Right lobe of liver (tissue), 6 donors: ENCODE measurements around the gene PLXNA4. TPM values are rescaled to one million over a fixed set of nuclear protein-coding genes. Genes with fewer than 3 reads are reported as not detected.

ENCODE experiments used
- ATAC-seq, 4 donors: fragments of 200-7000 bp; cut with Tn5 transposase; one replicate each; pipeline ENCODE4 v1.9.1; 2020; ENCODE audit warnings: mild to moderate bottlenecking in 4 of 4, moderate library complexity in 4 of 4
- DNase-seq, 3 donors: peaks; one replicate each; pipeline ENCODE4 v3.0.0-alpha.2; 2020
- H3K27ac ChIP-seq, 3 donors: fragments of 200-600 bp; one replicate each; pipeline ENCODE4 v1.8.0; 2022
- H3K27me3 ChIP-seq, 2 donors: fragments of 200-600 bp; one replicate each; pipeline ENCODE4 v1.8.0; 2022
- H3K36me3 ChIP-seq, 4 donors: fragments of 200-600 bp; sonication (generic) in 1 of 4; one replicate each; pipeline versions ENCODE4 v1.5.1 to v1.8.0; 2017 to 2022; ENCODE audit warnings: control low read depth in 1 of 4
- H3K4me1 ChIP-seq, 4 donors: fragments of 200-600 bp; sonication (generic) in 1 of 4; one replicate each; pipeline versions ENCODE4 v1.5.1 to v1.8.0; 2017 to 2022; ENCODE audit warnings: control low read depth in 1 of 4
- H3K4me3 ChIP-seq, 3 donors: fragments of 200-600 bp; one replicate each; pipeline ENCODE4 v1.8.0; 2022
- H3K9me3 ChIP-seq, 4 donors: fragments of 200-600 bp; sonication (generic) in 1 of 4; one replicate each; pipeline versions ENCODE4 v1.5.1 to v1.8.0; 2017 to 2022; ENCODE audit warnings: control low read depth in 1 of 4
- POLR2A ChIP-seq: fragments of 450-650 bp; IDR thresholded peaks from one replicate; pipeline ENCODE4 v1.6.1; 2017; ENCODE audit warnings: antibody characterized with exemption, mild to moderate bottlenecking
- WGBS: methylation state at CpG from one replicate; pipeline ENCODE4 v1.1.6; 2018; ENCODE audit warnings: low coverage, low lambda C conversion rate; ENCODE audit not compliant: insufficient coverage; ENCODE audit errors: missing lambda C conversion rate; 5-methylcytosine and 5-hydroxymethylcytosine counted together
- intact Hi-C, 2 donors: fragments of 100-400 bp; cut with DNase I; formaldehyde crosslinking; loops; one replicate each; pipeline versions ENCODE4 v1.11.2 to v1.14.1; 2022
- total RNA-seq, 6 experiments: library from RNA; depleted of rRNA in 2 of 6; stranded (reverse); fragments of >200 nt in 2 of 6; fragmentation: NEBNext Ultra II Directional in 3 of 6; extraction: Animal tissue kit (Norgen Biotek cat#: 25700) in 3 of 6; gene quantifications; one replicate each; pipeline versions ENCODE4 v1.1.0 to v1.2.4, GENCODE V29; 2016 to 2023
- TF ChIP-seq, protein P1 (sequence below), 4 donors: fragments of 200-600 bp in 3 of 4; fragments of 450-650 bp in 1 of 4; IDR thresholded peaks; one replicate each; pipeline versions ENCODE4 v1.5.1 to v1.8.0; 2016 to 2022; ENCODE audit warnings: antibody characterized with exemption in 4 of 4, mild to moderate bottlenecking in 2 of 4
- donor health status: DM: no; HTN: yes; CAD: no.
- donor health status: DM: no; HTN: no; CAD: no.
- donor health status: DM: no; HTN: no; CAD: no.
- donor health status: DM: no; HTN: yes; CAD: no.
- donor health status: DM: no; HTN: yes; CAD: no.

Gene PLXNA4
- total RNA-seq, 6 experiments from 2014 or later: 0.17 to 0.90 (median 0.30) TPM

DNA sequence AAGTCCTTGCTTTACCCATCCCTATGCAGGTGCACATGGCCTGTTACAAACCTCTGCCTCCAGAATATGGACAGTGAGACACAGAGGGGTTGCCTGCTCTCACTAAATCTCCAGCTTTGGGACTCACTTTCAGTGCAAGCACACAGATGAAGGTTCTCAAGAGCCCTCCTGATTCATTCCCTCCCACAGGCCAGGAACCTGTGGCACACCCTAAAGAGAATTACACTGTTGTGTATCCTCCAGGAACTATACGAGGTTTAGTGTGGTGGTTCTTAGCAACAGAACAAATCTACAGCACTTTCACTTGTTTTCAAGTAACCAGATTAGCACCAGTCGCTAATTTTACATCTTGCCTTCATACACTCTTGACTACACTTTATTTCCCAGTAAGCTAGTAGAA lies 192.3 kb downstream of the PLXNA4 start:
- DNase-seq (no peak), ATAC-seq (no peak)
- Histone ChIP-seq H3K27ac (no peak overlapping the region), H3K4me1 (peaks cover 0 to 12% (median 0%) of the 10 kb centered on the region in 4 donors), H3K36me3 (no peaks in the 10 kb centered on the region), H3K27me3 (no peaks in the 10 kb centered on the region), H3K4me3 (no peak overlapping the region), H3K9me3 (no peaks in the 10 kb centered on the region)
- intact Hi-C loops: no loop called here
- 56% methylated on average over 2 of the region's 2 CpGs for WGBS
- TF ChIP-seq, protein P1, sequence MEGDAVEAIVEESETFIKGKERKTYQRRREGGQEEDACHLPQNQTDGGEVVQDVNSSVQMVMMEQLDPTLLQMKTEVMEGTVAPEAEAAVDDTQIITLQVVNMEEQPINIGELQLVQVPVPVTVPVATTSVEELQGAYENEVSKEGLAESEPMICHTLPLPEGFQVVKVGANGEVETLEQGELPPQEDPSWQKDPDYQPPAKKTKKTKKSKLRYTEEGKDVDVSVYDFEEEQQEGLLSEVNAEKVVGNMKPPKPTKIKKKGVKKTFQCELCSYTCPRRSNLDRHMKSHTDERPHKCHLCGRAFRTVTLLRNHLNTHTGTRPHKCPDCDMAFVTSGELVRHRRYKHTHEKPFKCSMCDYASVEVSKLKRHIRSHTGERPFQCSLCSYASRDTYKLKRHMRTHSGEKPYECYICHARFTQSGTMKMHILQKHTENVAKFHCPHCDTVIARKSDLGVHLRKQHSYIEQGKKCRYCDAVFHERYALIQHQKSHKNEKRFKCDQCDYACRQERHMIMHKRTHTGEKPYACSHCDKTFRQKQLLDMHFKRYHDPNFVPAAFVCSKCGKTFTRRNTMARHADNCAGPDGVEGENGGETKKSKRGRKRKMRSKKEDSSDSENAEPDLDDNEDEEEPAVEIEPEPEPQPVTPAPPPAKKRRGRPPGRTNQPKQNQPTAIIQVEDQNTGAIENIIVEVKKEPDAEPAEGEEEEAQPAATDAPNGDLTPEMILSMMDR (IDR thresholded peaks at IDR 0.05): no peak
- no peak for TF ChIP-seq POLR2A

- Histone ChIP-seq H3K36me3 (no peaks in the 10 kb centered on the region), H3K9me3 (no peaks in the 10 kb centered on the region), H3K4me3 (no peak overlapping the region), H3K27ac (no peak overlapping the region), H3K27me3 (no peaks in the 10 kb centered on the region), H3K4me1 (peaks cover 0 to 13% (median 0%) of the 10 kb centered on the region in 4 donors)
- intact Hi-C loops: no loop called here
- ATAC-seq (peak; percentile 47 to 81 (median 68)), DNase-seq (no peak)
- TF ChIP-seq, protein P1 (IDR thresholded peaks at IDR 0.05): no peak
- no peak for TF ChIP-seq POLR2A
- 24% methylated on average over 9 of the region's 9 CpGs for WGBS
These were observed 194.4 kb downstream of the PLXNA4 start for GRCh38 chr7:132381742-132382472.

- H3K27ac ChIP-seq: no peak overlapping the region
- H3K4me1 ChIP-seq: peaks cover 0 to 20% (median 0%) of the 10 kb centered on the region in 4 donors
- intact Hi-C loops: no loop called here
- H3K36me3 ChIP-seq: no peaks in the 10 kb centered on the region
- TF ChIP-seq, protein P1 (IDR thresholded peaks at IDR 0.05): peak in 1 of 4 donors; percentile 14
- TF ChIP-seq POLR2A: no peak
- WGBS: 24% methylated on average over 3 of the region's 3 CpGs
- H3K4me3 ChIP-seq: no peak overlapping the region
- no peaks in the 10 kb centered on the region for H3K27me3 ChIP-seq
- peak; percentile 49 to 73 (median 66) for ATAC-seq
- no peak for DNase-seq
- no peaks in the 10 kb centered on the region for H3K9me3 ChIP-seq
These were observed 196.2 kb downstream of the PLXNA4 start for GRCh38 chr7:132380059-132380458.

DNA sequence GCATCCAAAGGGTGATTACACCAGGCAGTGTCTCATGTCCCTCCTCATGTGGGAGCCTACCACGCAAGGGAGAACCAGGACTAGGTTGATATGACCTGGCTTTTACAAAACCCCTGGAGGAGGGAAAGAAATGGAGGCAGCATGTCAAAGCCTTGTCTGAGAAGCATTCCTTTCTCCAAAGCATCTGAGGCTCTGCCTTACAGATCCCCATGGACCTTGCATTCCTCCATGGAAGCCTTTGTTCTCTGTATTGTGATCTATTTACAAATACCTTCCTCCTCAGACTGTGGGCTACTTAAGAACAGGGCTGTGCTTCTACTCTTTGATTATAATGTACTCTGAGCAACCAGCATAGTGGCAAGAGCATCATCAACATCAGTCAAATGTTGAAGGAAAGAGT lies 197.0 kb downstream of the PLXNA4 start:
- Histone ChIP-seq H3K4me3 (no peak overlapping the region), H3K27me3 (no peaks in the 10 kb centered on the region), H3K36me3 (no peaks in the 10 kb centered on the region), H3K9me3 (no peaks in the 10 kb centered on the region), H3K4me1 (peaks cover 0 to 20% (median 0%) of the 10 kb centered on the region in 4 donors), H3K27ac (no peak overlapping the region)
- ATAC-seq (no peak), DNase-seq (no peak)
- intact Hi-C loops: no loop called here
- WGBS: no CpG with 5 or more reads among the region's 1 CpG
- TF ChIP-seq POLR2A: no peak
- TF ChIP-seq, protein P1 (IDR thresholded peaks at IDR 0.05): no peak
